CD14-positive monocyte (primary cell): ENCODE data around the gene PRSS37. TPM values are rescaled to one million over a fixed set of nuclear protein-coding genes. Genes with fewer than 3 reads are reported as not detected.

ENCODE experiments used
- DNase-seq, 3 donors: peaks; one replicate each; pipeline ENCODE4 v3.0.0-alpha.2; 2011 to 2022
- H2AFZ ChIP-seq: 2 replicates; pipeline ENCODE4 v1.6.0; 2012; ENCODE audit warnings: mild to moderate bottlenecking, low read depth, low read length, inconsistent platforms; ENCODE audit not compliant: insufficient read depth, poor library complexity, severe bottlenecking
- H3K27ac ChIP-seq, 2 donors: 1 replicate in 1 of 2; 2 replicates in 1 of 2; pipeline ENCODE4 v1.5.1; 2012 to 2013; ENCODE audit warnings: low read length in 2 of 2, control low read depth in 1 of 2, inconsistent platforms in 1 of 2, low read depth in 1 of 2, mild to moderate bottlenecking in 1 of 2
- H3K27me3 ChIP-seq, 2 donors: one replicate each; pipeline versions ENCODE4 v1.6.0 to v1.6.1; 2011 to 2013; ENCODE audit warnings: low read length in 2 of 2; ENCODE audit not compliant: control insufficient read depth in 2 of 2, insufficient read depth in 2 of 2
- H3K36me3 ChIP-seq, 2 donors: replicated peaks in 1 of 2; 1 replicate in 1 of 2; 2 replicates in 1 of 2; pipeline versions ENCODE4 v1.5.1 to v1.6.1; 2012 to 2013; ENCODE audit warnings: low read length in 2 of 2, control low read depth in 1 of 2, inconsistent platforms in 1 of 2, mild to moderate bottlenecking in 1 of 2; ENCODE audit not compliant: insufficient read depth in 2 of 2, control insufficient read depth in 1 of 2
- H3K4me1 ChIP-seq, 2 donors: 1 replicate in 1 of 2; 2 replicates in 1 of 2; pipeline versions ENCODE4 v1.5.1 to v1.6.1; 2012 to 2013; ENCODE audit warnings: low read length in 2 of 2, control low read depth in 1 of 2, inconsistent platforms in 1 of 2, mild to moderate bottlenecking in 1 of 2, moderate library complexity in 1 of 2; ENCODE audit not compliant: insufficient read depth in 2 of 2, control insufficient read depth in 1 of 2
- H3K4me2 ChIP-seq: replicated peaks from 2 replicates; pipeline ENCODE3; 2012; ENCODE audit warnings: low read length, moderate library complexity, mild to moderate bottlenecking; ENCODE audit not compliant: poor library complexity, severe bottlenecking; ENCODE audit errors: extremely low read depth
- H3K4me3 ChIP-seq, 3 experiments: fragments of 200-600 bp in 1 of 3; sonication (generic) in 1 of 3; replicated peaks in 1 of 3; 1 replicate in 2 of 3; 2 replicates in 1 of 3; pipeline ENCODE4 v1.5.1; 2011 to 2013; ENCODE audit warnings: low read length in 3 of 3, mild to moderate bottlenecking in 3 of 3, control low read depth in 2 of 3, low read depth in 2 of 3, inconsistent platforms in 1 of 3, moderate library complexity in 1 of 3
- H3K79me2 ChIP-seq: 2 replicates; pipeline ENCODE4 v1.6.0; 2012; ENCODE audit warnings: mild to moderate bottlenecking, control low read depth, inconsistent platforms, low read length, moderate library complexity; ENCODE audit not compliant: insufficient read depth
- H3K9ac ChIP-seq: 2 replicates; pipeline ENCODE4 v1.6.0; 2017; ENCODE audit warnings: low read length, mild to moderate bottlenecking; ENCODE audit not compliant: insufficient read depth, poor library complexity, severe bottlenecking
- H3K9me3 ChIP-seq, 2 donors: replicated peaks in 1 of 2; 1 replicate in 1 of 2; 2 replicates in 1 of 2; pipeline versions ENCODE4 v1.5.1 to v1.6.1; 2012 to 2013; ENCODE audit warnings: low read length in 2 of 2, control low read depth in 1 of 2; ENCODE audit not compliant: control insufficient read depth in 1 of 2, insufficient read depth in 1 of 2
- H4K20me1 ChIP-seq: 2 replicates; pipeline ENCODE4 v1.6.0; 2012; ENCODE audit warnings: mild to moderate bottlenecking, low read length, control low read depth, moderate library complexity; ENCODE audit not compliant: insufficient read depth
- H3K27ac Mint-ChIP-seq, 7 donors: one replicate each; pipeline ENCODE4 v1.8.0; 2020; ENCODE audit warnings: mild to moderate bottlenecking in 7 of 7, mixed read lengths in 7 of 7, moderate library complexity in 6 of 7, inconsistent platforms in 2 of 7
- H3K27me3 Mint-ChIP-seq, 3 donors: one replicate each; pipeline ENCODE4 v1.8.0; 2021 to 2022; ENCODE audit warnings: low read depth in 3 of 3, mild to moderate bottlenecking in 3 of 3, mixed read lengths in 3 of 3, moderate library complexity in 3 of 3, inconsistent platforms in 1 of 3
- H3K36me3 Mint-ChIP-seq, 2 donors: one replicate each; pipeline ENCODE4 v1.8.0; 2020; ENCODE audit warnings: mixed read lengths in 2 of 2, inconsistent platforms in 1 of 2, mild to moderate bottlenecking in 1 of 2
- H3K4me1 Mint-ChIP-seq: one replicate; pipeline ENCODE4 v1.8.0; 2020; ENCODE audit warnings: mild to moderate bottlenecking, mixed read lengths
- H3K4me3 Mint-ChIP-seq, 2 donors: one replicate each; pipeline ENCODE4 v1.8.0; 2020; ENCODE audit warnings: mild to moderate bottlenecking in 2 of 2, mixed read lengths in 2 of 2, moderate library complexity in 1 of 2
- H3K9me3 Mint-ChIP-seq, 7 donors: one replicate each; pipeline ENCODE4 v1.8.0; 2020 to 2022; ENCODE audit warnings: mixed read lengths in 7 of 7, mild to moderate bottlenecking in 6 of 7, moderate library complexity in 6 of 7, inconsistent platforms in 2 of 7
- CTCF ChIP-seq: fragments of 200-600 bp; IDR thresholded peaks from one replicate; pipeline ENCODE4 v1.8.0; 2022; ENCODE audit warnings: antibody characterized with exemption, mild to moderate bottlenecking
- WGBS: methylation state at CpG from one replicate; pipeline ENCODE4 v1.1.5; 2013; ENCODE audit warnings: missing lambda C conversion rate; ENCODE audit not compliant: insufficient coverage; 5-methylcytosine and 5-hydroxymethylcytosine counted together
- intact Hi-C, 2 donors: fragments of 100-400 bp; cut with micrococcal nuclease; formaldehyde crosslinking; loops; one replicate each; pipeline versions ENCODE4 v1.15.0 to v1.15.1; 2023
- polyA plus RNA-seq, 3 donors: library from polyadenylated mRNA; depleted of rRNA in 1 of 3; unstranded in 2 of 3; stranded (reverse) in 1 of 3; fragments of 300-500 nt in 2 of 3; fragments of >200 nt in 1 of 3; fragmentation: Illumina TruSeq in 2 of 3; gene quantifications; 1 replicate in 2 of 3; 2 replicates in 1 of 3; pipeline ENCODE4 v1.2.3, GENCODE V29; 2012 to 2021

The PRSS37 gene
- polyA plus RNA-seq, 3 donors = not detected

DNA sequence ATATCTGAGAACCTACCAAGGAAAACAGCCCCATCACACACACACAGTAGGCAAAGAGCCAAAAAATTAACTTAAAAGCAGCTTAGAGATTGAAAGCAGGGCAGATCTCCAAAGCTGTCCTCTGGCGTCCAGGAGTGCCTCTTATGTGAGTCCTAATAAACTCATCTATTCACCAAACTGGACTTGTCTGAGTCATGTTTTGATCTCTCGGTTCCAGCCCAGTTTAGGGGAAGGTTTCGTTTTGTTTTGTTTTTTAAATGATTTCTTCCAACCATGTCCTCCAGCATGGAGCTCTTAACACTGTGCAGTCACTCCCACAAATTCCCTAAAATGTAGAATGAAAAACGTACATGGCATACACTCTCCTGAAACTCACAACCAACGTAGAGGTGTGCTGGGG lies 6.7 kb upstream of the PRSS37 start:
- Histone ChIP-seq H3K9me3 (peaks cover 13 to 16% of the 10 kb centered on the region in 2 donors), H2AFZ (no peak overlapping the region), H3K4me3 (no peak overlapping the region), H3K4me1 (no peaks in the 10 kb centered on the region), H3K9ac (no peak overlapping the region), H3K27ac (no peak overlapping the region), H3K4me2 (no peak overlapping the region), H3K79me2 (no peaks in the 10 kb centered on the region), H3K36me3 (no peaks in the 10 kb centered on the region), H4K20me1 (no peaks in the 10 kb centered on the region), H3K27me3 (no peaks in the 10 kb centered on the region)
- Mint-ChIP-seq H3K36me3 (peaks cover 2 to 6% of the 10 kb centered on the region in 2 donors), H3K4me1 (no peaks in the 10 kb centered on the region), H3K4me3 (no peak overlapping the region), H3K27ac (no peak overlapping the region), H3K9me3 (peaks cover 17 to 32% (median 23%) of the 10 kb centered on the region in 7 donors), H3K27me3 (no peaks in the 10 kb centered on the region)
- DNase-seq = no peak
- no peak for TF ChIP-seq CTCF
- no CpG with 5 or more reads among the region's 5 CpGs for WGBS
- intact Hi-C loops = no loop called here

DNA sequence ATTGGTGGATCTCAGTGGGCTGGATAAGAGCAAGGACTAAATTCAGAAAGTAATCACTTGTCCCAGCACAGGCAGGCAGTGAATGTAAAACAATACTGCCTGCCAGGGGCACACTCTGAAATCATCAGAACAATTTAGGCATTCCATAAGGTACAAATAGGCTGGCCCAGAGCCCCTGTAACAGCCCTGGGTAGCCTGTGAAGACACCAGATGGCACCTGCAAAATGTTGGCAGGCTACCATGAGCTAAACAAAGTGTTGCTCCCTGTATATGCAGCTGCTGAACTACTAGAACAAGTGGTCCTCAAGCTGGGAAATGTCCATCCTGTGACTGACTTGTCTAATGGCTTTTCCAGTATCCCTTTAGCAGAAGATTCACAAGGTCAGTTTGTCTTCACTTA lies 3.0 kb upstream of the PRSS37 start:
- no peaks in the 10 kb centered on the region for H3K4me1 Mint-ChIP-seq
- no peak overlapping the region for H3K4me2 ChIP-seq
- H3K36me3 ChIP-seq = no peaks in the 10 kb centered on the region
- no peak overlapping the region for H3K4me3 Mint-ChIP-seq
- H4K20me1 ChIP-seq = no peaks in the 10 kb centered on the region
- peaks cover 0 to 3% of the 10 kb centered on the region in 2 donors for H3K36me3 Mint-ChIP-seq
- H3K9me3 Mint-ChIP-seq = peaks cover 7 to 13% (median 9%) of the 10 kb centered on the region in 7 donors
- no peaks in the 10 kb centered on the region for H3K27me3 ChIP-seq
- H3K27ac ChIP-seq = no peak overlapping the region
- no peak overlapping the region for H3K4me3 ChIP-seq
- H2AFZ ChIP-seq = no peak overlapping the region
- no peak overlapping the region for H3K27ac Mint-ChIP-seq
- H3K9ac ChIP-seq = no peak overlapping the region
- H3K4me1 ChIP-seq = no peaks in the 10 kb centered on the region
- H3K9me3 ChIP-seq = peaks cover 5 to 6% of the 10 kb centered on the region in 2 donors
- H3K27me3 Mint-ChIP-seq = peaks cover 0 to 2% (median 1%) of the 10 kb centered on the region in 3 donors
- no peak for DNase-seq
- no peaks in the 10 kb centered on the region for H3K79me2 ChIP-seq
- TF ChIP-seq CTCF = no peak
- intact Hi-C loops = no loop called here
